RWPE1 (cell line): ENCODE results near the gene COL4A1.

Experiments
- CTCF ChIA-PET: fragments of 350-600 bp; sonication (Branson Sonifier 250); formaldehyde crosslinking; extraction: SDS; loops from one replicate; lab custom pipeline; 2021; lab: Yijun Ruan, JAX
- POLR2A ChIA-PET: fragments of 400-600 bp; formaldehyde crosslinking; extraction: SDS; loops from one replicate; lab custom pipeline; 2020; ENCODE audit warnings: antibody characterized with exemption; ENCODE audit not compliant: low non-redundant PET; lab: Yijun Ruan, JAX
- DNase-seq: peaks from one replicate; pipeline ENCODE4 v3.0.0; 2012; ENCODE audit warnings: low spot score
- H3K27ac ChIP-seq: fragments of 450-650 bp; 2 replicates; pipeline ENCODE4 v1.5.1; 2017
- CTCF ChIP-seq: fragments of 450-650 bp; conservative IDR thresholded peaks from 2 replicates; pipeline ENCODE4 v1.5.1; 2017; ENCODE audit warnings: low read depth, mild to moderate bottlenecking

COL4A1 gene

GRCh38 chr13:110162866-110163658 lies 143.9 kb downstream of the COL4A1 start:
- H3K27ac ChIP-seq, result no peak overlapping the region
- POLR2A ChIA-PET, result no interaction called here

GRCh38 chr13:110162053-110162452 lies 144.9 kb downstream of the COL4A1 start:
- H3K27ac ChIP-seq, result no peak overlapping the region
- no peak for TF ChIP-seq CTCF
- POLR2A ChIA-PET, result no interaction called here
- CTCF ChIA-PET, result no interaction called here
- DNase-seq, result no peak

More at GRCh38 chr13:110162866-110163658, 143.9 kb downstream of the COL4A1 start:
- DNase-seq, result no peak
- CTCF ChIA-PET, result no interaction called here
- no peak for TF ChIP-seq CTCF

GRCh38 chr13:110161112-110161882 lies 145.7 kb downstream of the COL4A1 start:
- no peak for DNase-seq
- TF ChIP-seq CTCF, result no peak
- no peak overlapping the region for H3K27ac ChIP-seq
- POLR2A ChIA-PET, result no interaction called here
- CTCF ChIA-PET, result interaction anchor here (0.5 kb wide), 1 partner anchor 1015 kb away, joined by 3 read pairs; no protein-coding TSS in a partner anchor

- ChIA-PET POLR2A (no interaction called here), CTCF (no interaction called here)
- DNase-seq, result no peak
- no peak overlapping the region for H3K27ac ChIP-seq
- no peak for TF ChIP-seq CTCF
These were observed 148.7 kb downstream of the COL4A1 start for GRCh38 chr13:110158226-110158625.

GRCh38 chr13:110157718-110158117 lies 149.2 kb downstream of the COL4A1 start:
- CTCF ChIA-PET, result no interaction called here
- DNase-seq, result no peak
- H3K27ac ChIP-seq, result no peak overlapping the region
- POLR2A ChIA-PET, result no interaction called here
- TF ChIP-seq CTCF, result no peak

GRCh38 chr13:110156301-110157049 lies 150.5 kb downstream of the COL4A1 start:
- CTCF ChIA-PET, result no interaction called here
- DNase-seq, result no peak
- no peak overlapping the region for H3K27ac ChIP-seq
- TF ChIP-seq CTCF, result no peak
- POLR2A ChIA-PET, result no interaction called here
